Stimulated activated naive CD4-positive, alpha-beta T cell (primary cell): ENCODE results near the gene KCNMB4.
"Not testable (repeated sequence)": the region's sequence is repeated elsewhere in the genome, so short reads cannot be mapped to it uniquely, and the experiment has no call there.

Source experiments
- DNase-seq, 6 experiments: peaks; one replicate each; lab custom pipeline; 2025; lab: John Stamatoyannopoulos, UW

Gene KCNMB4

DNA sequence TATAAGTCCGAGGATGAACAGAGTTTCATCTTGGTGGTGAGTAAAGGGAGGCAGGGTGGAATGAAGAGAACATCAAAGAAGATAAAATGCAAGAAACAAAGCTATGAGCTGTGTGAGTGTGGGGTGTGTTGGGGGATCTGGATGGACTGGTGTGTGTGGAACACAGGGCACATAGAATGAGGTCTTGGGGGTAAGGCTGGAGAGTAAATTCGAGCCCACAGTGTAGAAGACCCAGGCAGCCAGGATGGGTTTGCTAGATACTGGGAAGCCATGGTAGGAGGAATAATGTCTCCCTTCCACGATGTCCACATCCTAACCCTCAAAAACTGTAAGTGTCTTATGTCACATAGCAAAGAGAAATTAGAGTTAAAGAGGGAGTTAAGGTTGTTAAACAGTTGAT, 6.8 kb downstream of the KCNMB4 start:
- no peak for DNase-seq

DNA sequence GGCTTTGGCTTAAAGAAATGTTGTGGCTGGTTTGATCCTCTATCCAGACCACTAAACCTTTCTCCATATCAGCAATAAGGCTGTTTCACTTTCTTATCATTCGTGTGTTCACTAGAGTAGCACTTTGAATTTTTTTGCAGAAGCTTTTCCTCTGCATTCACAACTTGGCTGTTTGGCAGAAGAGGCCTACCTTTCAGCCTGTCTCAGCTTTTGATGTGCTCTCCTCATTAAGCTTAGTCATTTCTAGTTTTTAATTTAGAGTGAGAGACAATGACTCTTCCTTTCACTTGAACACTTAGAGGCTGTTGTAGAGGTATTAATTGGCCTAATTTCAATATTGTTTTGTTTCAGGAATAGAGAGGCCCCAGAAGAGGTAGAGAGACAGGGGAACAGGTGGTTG, 13.8 kb downstream of the KCNMB4 start:
- DNase-seq = no peak

- no peak for DNase-seq
Observed at GRCh38 chr12:70383484-70383883, 17.4 kb downstream of the KCNMB4 start.

- DNase-seq = no peak
Observed at GRCh38 chr12:70383886-70384285, 17.8 kb downstream of the KCNMB4 start.

GRCh38 chr12:70386771-70387170, 20.7 kb downstream of the KCNMB4 start:
- no peak for DNase-seq

GRCh38 chr12:70389678-70390077, 23.6 kb downstream of the KCNMB4 start:
- no peak for DNase-seq

GRCh38 chr12:70392631-70393030, 26.5 kb downstream of the KCNMB4 start:
- DNase-seq = not testable (repeated sequence)

- DNase-seq = no peak
Observed at GRCh38 chr12:70393787-70394499, 27.9 kb downstream of the KCNMB4 start.

DNA sequence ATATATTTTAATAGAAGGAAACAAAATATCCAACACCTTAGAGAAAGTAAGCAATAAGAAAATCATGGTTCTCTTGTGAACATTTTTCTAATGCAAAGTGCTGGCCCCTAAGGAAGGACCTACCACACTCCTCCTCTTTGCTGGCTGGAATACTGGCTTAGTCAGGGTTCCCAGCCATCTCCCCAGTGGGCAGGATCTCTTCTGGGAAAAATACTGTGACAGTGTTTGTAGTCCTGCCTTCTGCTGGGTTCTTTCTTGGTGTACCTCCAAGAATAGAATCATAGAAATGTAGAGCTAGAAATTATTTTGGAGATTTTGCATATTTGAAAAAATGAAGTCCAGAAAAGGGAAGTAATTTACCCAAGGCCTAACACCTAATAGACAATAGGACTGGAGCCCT, 31.9 kb downstream of the KCNMB4 start:
- no peak for DNase-seq

DNA sequence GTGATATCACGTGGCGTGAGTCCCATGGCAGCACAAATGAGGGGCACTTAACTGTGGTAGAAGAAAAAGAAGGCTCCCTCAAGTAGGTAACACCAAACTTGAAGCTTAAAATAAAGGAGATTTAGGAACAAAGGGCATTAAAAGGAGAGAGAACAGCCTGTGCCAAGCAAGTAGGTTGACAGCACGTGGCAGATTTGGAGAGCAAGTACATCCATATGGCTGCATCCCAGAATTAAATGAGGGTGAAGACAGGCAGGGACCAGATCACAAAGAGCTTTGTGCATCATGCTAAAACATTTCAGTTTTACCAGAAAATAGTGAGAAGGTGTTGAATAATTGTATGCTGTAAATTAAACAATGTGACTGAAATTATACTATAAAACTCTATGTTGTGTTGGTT, 32.8 kb downstream of the KCNMB4 start:
- DNase-seq = no peak

GRCh38 chr12:70399311-70399710, 33.2 kb downstream of the KCNMB4 start:
- DNase-seq = no peak

DNA sequence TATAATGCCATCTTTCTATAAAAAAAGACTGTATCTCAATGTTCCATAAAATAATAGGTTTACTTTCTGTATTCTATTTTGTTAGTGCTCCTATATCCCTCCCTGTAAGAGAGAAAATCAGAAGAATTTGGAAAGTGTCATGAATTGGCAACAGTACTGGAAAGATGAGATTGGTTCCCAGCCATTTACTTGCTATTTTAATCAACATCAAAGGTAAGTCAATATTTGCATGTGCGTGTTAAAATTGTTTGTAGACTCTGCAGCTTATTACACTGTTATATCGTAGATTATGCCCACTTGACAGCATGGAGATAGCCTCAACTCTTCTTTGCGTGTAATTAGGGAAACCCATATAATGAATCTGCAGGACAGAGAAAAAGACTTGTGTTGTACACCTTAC, 34.0 kb downstream of the KCNMB4 start:
- DNase-seq = no peak

DNA sequence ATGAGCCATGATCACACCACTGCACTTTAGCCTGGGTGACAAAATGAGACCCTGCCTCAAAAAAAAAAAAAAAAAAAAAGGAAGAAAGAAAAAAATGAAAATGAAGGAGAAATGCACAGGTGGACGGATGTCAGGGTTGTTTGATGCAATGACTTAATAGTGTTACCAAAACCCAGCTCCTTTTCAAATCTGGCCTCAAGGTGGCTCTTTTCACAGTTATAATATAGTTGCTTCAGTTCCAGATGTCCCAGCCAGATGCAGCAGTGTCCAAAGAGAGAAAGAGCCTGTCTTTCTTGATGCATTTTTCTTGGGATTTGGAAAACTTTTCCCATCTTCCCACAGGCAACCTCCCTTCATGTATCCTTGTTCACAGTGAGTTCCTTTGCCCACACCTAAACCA, 36.5 kb downstream of the KCNMB4 start:
- DNase-seq = no peak

GRCh38 chr12:70403826-70404225, 37.7 kb downstream of the KCNMB4 start:
- no peak for DNase-seq

DNA sequence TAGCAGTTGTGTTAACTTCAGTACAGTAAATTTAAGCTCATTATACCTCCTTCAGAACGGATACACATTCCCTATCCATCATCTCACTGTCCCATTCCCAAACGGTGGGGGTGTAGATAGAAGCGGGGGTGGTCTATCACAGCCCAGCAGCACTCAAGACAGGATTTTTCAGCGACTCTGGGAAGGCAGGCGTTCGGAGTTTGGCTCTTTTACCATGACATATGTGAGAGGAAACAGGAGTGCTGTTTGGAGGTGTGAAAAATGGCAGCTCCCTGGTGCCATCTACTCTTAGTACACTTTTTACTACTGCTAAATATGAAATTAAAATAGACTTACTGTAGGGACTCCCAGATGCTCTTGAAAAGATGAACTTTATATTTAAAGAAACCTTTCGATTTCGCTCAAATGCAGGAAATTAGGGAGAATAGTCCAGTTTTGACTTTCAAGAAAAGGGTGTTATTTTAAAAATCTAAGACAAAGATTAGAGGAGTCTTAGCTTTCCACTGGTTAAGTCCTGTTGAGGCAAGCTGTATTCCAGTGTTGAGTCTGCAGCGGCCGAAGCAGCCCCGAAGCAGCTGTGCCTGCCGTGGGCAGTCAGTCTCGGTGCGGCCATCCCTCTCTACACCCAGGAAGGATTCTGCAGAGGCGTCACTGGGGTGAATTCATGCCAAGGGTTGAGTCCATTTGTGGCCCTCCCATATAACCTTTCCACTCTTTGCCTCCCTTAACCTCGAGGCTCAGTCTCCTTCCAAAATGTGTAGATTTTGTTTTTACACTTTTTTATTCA, 42.1 kb downstream of the KCNMB4 start:
- no peak for DNase-seq

DNA sequence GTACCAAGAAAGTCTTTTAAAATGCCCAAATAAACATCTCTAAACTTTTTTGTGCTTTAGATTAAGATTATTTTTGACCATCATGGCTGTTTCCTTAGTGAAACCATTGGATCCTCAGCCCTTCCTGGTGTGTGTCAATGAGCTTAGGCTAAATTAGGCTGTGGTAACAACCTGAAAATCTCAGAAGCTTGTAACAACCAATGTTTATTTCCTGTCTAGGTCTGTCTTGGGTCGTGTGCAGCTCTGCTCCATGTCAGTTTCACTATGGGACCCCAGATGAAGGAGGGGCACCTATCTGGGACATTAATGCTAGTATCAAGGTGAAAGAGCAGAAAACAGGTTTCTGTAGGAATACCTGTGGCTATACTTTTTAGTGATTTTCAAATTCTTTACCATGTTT, 49.9 kb downstream of the KCNMB4 start:
- DNase-seq = no peak

- no peak for DNase-seq
Observed at GRCh38 chr12:70417121-70417520, 51.0 kb downstream of the KCNMB4 start.

DNA sequence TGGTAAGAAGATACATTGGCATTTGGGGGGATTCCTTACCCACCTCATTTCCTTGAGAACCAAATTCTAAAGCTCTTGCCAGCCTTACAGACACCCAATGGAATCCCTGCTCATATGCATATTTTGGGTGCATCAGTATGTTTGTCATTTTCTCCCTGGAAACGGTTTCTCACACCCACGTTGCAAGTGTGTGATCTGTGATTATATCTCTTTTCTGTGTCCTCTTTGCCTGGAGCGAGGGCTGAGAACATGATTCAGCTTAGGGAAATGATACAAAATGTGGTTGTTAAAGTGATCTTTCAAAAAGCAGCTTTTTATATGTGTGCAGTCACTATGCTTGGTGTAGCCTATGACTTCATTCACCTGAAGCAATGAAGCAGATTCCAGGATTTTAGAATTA, 52.0 kb downstream of the KCNMB4 start:
- DNase-seq = no peak

DNA sequence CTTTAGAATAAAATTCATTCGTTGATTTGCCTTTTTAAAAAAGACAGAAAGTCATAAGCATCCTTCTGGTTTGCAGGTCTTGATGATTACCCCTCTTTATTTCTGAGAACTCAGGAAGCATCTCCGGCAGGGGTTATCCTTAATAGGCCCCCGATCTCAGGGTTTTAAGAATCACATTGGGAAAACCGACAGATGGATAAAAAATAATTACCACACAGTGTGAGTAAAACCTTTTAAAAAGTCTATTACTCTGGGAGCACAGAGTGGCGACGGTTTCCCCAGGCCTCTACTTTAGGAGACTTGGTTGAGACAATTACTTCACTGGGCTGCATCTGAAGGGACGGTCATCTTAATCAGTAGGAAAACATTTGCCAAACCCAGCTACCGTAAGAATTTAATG, 56.5 kb downstream of the KCNMB4 start:
- no peak for DNase-seq

DNA sequence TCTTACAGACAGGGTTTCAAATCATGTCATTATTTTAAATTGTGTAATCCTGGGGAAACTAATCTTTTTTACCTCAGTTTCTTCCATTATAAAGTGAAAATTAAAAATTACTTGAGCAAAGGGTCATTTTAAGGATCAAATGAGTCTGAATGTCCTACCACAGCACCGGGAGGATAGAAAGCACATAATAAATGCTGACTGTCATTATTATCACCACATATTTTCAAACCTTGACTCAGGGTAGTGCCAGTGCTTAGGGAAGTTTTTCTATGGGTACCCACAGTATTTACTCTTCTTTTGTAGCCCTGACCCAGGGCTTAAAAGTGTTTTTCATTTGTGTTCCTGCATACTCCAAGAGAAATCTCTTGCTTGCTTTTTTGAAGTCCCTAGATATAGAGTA, 60.5 kb downstream of the KCNMB4 start:
- no peak for DNase-seq

- no peak for DNase-seq
Observed at GRCh38 chr12:70427611-70428010, 61.5 kb downstream of the KCNMB4 start.

DNA sequence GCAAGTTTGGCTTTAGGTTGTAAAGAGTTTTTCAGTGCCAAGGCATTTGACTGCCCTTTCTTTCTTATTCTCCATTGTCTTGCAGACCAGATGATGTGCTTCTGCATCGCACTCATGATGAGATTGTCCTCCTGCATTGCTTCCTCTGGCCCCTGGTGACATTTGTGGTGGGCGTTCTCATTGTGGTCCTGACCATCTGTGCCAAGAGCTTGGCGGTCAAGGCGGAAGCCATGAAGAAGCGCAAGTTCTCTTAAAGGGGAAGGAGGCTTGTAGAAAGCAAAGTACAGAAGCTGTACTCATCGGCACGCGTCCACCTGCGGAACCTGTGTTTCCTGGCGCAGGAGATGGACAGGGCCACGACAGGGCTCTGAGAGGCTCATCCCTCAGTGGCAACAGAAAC, 64.3 kb downstream of the KCNMB4 start:
- no peak for DNase-seq

DNA sequence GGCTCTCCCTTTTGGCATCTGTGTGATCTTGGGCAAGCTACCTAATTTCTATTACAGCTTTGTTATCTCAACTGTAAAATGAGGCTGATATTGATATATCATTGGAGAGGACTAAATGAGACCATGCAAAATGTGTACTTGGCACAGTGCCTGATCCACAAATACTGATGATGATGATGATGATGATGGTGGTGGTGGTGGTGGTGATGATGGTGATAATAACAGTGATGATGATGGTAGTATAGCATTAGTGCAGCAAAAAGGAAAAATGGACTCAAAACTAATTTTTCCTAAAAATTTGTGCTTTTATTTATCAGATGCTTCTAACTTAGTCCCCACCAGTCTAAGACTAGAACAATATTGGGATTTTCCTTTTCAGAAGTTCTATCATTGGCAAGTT, 70.7 kb downstream of the KCNMB4 start:
- no peak for DNase-seq
